ENCODE measurements around the gene NEIL3. TPM values are rescaled to one million over a fixed set of nuclear protein-coding genes. Genes with fewer than 3 reads are reported as not detected.

Gene NEIL3
- polyA plus RNA-seq, 1 donor from 2014 or later: 0.15 TPM

GRCh38 chr4:177321647-177322046, 12.0 kb downstream of the NEIL3 start:
- Histone ChIP-seq H3K4me2 (ENCODE audit: low read length) (no peak overlapping the region), H3K4me3 (ENCODE audit: low read length) (no peak overlapping the region), H3K79me2 (replicated peaks; ENCODE audit: insufficient read depth, low read length) (no peaks in the 10 kb centered on the region), H4K20me1 (ENCODE audit: insufficient read depth) (no peaks in the 10 kb centered on the region), H2AFZ (ENCODE audit: low read depth, low read length) (no peak overlapping the region), H3K27me3 (ENCODE audit: insufficient read depth, low read depth, low read length) (no peaks in the 10 kb centered on the region), H3K36me3 (ENCODE audit: insufficient read depth, low read length) (no peaks in the 10 kb centered on the region), H3F3A (ENCODE audit: insufficient read depth, low read length, poor library complexity, severe bottlenecking) (no peaks in the 10 kb centered on the region), H3K27ac (ENCODE audit: low read length) (no peak overlapping the region), H3K9me2 (ENCODE audit: insufficient read depth, low read length) (no peaks in the 10 kb centered on the region), H3K9me3 (ENCODE audit: low read length) (no peaks in the 10 kb centered on the region), H3K9ac (ENCODE audit: low read length) (no peak overlapping the region)
- TF ChIP-seq TAF1 (IDR thresholded peaks at IDR 0.05; ENCODE audit: low read depth): no peak
- TF ChIP-seq REST (IDR thresholded peaks at IDR 0.05; ENCODE audit: borderline replicate concordance): no peak
- no peak for TF ChIP-seq EP300 (conservative IDR thresholded peaks at IDR 0.05; ENCODE audit: poor library complexity, severe bottlenecking)
- no peak for TF ChIP-seq POLR2AphosphoS5 (IDR thresholded peaks at IDR 0.05)
- no peak for TF ChIP-seq MXI1 (conservative IDR thresholded peaks at IDR 0.05; ENCODE audit: poor library complexity, severe bottlenecking)
- TF ChIP-seq CTCF (IDR thresholded peaks at IDR 0.05; ENCODE audit: poor library complexity, severe bottlenecking): no peak
- no peak for TF ChIP-seq RAD21 (conservative IDR thresholded peaks at IDR 0.05)
- no peak for TF ChIP-seq EZH2 (IDR thresholded peaks at IDR 0.05; ENCODE audit: borderline replicate concordance, insufficient read depth, low read length, poor library complexity, severe bottlenecking)
- no peak for TF ChIP-seq SMC3 (conservative IDR thresholded peaks at IDR 0.05; ENCODE audit: poor library complexity)

- Histone ChIP-seq H3K79me2 (replicated peaks; ENCODE audit: insufficient read depth, low read length) (no peaks in the 10 kb centered on the region), H3K4me2 (ENCODE audit: low read length) (no peak overlapping the region), H2AFZ (ENCODE audit: low read depth, low read length) (no peak overlapping the region)
These were observed 12.6 kb downstream of the NEIL3 start for GRCh38 chr4:177322266-177322665.

More at GRCh38 chr4:177322266-177322665, 12.6 kb downstream of the NEIL3 start:
- Histone ChIP-seq H3K9me3 (ENCODE audit: low read length) (no peaks in the 10 kb centered on the region), H3K36me3 (ENCODE audit: insufficient read depth, low read length) (no peaks in the 10 kb centered on the region), H3K9me2 (ENCODE audit: insufficient read depth, low read length) (no peaks in the 10 kb centered on the region), H3K9ac (ENCODE audit: low read length) (no peak overlapping the region), H3K27me3 (ENCODE audit: insufficient read depth, low read depth, low read length) (no peaks in the 10 kb centered on the region), H3F3A (ENCODE audit: insufficient read depth, low read length, poor library complexity, severe bottlenecking) (no peaks in the 10 kb centered on the region), H3K27ac (ENCODE audit: low read length) (no peak overlapping the region), H3K4me3 (ENCODE audit: low read length) (no peak overlapping the region), H4K20me1 (ENCODE audit: insufficient read depth) (no peaks in the 10 kb centered on the region)
- no peak for TF ChIP-seq EZH2 (IDR thresholded peaks at IDR 0.05; ENCODE audit: borderline replicate concordance, insufficient read depth, low read length, poor library complexity, severe bottlenecking)
- TF ChIP-seq REST (IDR thresholded peaks at IDR 0.05; ENCODE audit: borderline replicate concordance): no peak
- no peak for TF ChIP-seq RAD21 (conservative IDR thresholded peaks at IDR 0.05)
- TF ChIP-seq MXI1 (conservative IDR thresholded peaks at IDR 0.05; ENCODE audit: poor library complexity, severe bottlenecking): no peak
- TF ChIP-seq CTCF (IDR thresholded peaks at IDR 0.05; ENCODE audit: poor library complexity, severe bottlenecking): no peak
- TF ChIP-seq SMC3 (conservative IDR thresholded peaks at IDR 0.05; ENCODE audit: poor library complexity): no peak
- no peak for TF ChIP-seq EP300 (conservative IDR thresholded peaks at IDR 0.05; ENCODE audit: poor library complexity, severe bottlenecking)
- TF ChIP-seq POLR2AphosphoS5 (IDR thresholded peaks at IDR 0.05): no peak
- TF ChIP-seq TAF1 (IDR thresholded peaks at IDR 0.05; ENCODE audit: low read depth): no peak

All from neural cell (in vitro differentiated cells).